GM18907 (cell line): ENCODE data around the gene KCNK1.
"Not testable (repeated sequence)": the region's sequence is repeated elsewhere in the genome, so short reads cannot be mapped to it uniquely, and the experiment has no call there.

ENCODE experiments used
- ATAC-seq: cut with Tn5 transposase; IDR thresholded peaks from one replicate; pipeline ENCODE4 v1.9.1; 2021; ENCODE audit warnings: mild to moderate bottlenecking, moderate library complexity; ENCODE audit not compliant: unreplicated experiment

The KCNK1 gene

GRCh38 chr1:233607252-233608119, 6.4 kb upstream of the KCNK1 start:
- no peak for ATAC-seq

DNA sequence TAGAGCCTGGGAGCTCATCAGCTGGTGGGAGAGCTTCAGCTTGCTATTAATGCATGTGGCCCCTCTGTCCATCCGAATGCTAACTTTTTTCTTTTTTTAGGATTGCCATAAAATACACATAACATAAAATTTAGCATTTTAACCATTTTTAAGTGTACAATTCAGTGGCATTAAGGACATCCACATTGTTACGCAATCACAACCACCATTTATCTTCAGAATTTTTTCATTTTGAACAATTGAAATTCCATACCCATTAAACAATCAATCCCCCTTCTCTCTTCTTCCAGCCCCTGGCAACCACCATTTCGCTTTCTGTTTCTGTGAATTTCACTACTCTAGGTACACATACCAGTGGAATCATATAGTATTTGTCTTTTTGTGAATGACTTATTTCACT, 4.9 kb upstream of the KCNK1 start:
- ATAC-seq: no peak

- ATAC-seq: no peak
These were observed 4.0 kb upstream of the KCNK1 start for GRCh38 chr1:233609926-233610325.

DNA sequence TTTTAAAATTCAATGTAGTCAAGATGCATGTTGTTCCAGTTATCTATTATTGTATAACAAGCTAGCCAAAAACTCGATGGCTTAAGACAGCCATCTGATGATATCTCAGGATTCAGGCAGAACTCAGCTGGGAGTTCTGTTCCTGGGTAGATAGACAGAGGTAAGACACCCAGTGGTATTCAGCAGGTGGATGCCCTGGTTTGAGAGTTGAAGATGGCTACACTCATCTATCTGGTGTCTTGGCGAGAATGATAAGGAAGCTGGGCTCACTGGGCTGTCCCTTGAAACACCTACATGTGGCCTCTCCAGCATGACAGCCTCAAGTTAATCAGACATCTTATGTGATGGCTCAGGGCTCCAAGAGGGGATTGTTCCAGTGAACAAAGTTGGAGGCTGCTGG, 3.3 kb upstream of the KCNK1 start:
- ATAC-seq: no peak

DNA sequence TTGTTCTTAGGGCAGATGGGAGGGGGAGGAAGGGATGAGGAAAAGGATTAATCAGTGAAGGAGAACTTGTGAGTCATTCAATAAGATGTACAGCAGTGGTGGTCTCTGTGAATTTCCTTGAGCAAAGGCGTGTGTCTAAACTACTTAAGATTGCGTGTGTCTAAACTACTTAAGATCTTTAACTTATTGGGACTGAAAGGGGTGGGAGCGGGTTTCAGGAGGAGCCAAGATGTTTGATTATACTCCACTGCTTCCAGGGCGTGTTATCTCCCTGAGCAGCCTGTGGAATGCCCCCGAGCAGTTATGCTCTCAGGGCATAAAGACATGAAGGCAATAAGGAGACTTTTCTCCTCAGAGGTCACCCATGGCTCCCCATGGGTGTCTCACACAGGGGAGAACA, 2.5 kb upstream of the KCNK1 start:
- not testable (repeated sequence) for ATAC-seq

- ATAC-seq: no peak
These were observed 352 bp downstream of the KCNK1 start for GRCh38 chr1:233614173-233614742.

DNA sequence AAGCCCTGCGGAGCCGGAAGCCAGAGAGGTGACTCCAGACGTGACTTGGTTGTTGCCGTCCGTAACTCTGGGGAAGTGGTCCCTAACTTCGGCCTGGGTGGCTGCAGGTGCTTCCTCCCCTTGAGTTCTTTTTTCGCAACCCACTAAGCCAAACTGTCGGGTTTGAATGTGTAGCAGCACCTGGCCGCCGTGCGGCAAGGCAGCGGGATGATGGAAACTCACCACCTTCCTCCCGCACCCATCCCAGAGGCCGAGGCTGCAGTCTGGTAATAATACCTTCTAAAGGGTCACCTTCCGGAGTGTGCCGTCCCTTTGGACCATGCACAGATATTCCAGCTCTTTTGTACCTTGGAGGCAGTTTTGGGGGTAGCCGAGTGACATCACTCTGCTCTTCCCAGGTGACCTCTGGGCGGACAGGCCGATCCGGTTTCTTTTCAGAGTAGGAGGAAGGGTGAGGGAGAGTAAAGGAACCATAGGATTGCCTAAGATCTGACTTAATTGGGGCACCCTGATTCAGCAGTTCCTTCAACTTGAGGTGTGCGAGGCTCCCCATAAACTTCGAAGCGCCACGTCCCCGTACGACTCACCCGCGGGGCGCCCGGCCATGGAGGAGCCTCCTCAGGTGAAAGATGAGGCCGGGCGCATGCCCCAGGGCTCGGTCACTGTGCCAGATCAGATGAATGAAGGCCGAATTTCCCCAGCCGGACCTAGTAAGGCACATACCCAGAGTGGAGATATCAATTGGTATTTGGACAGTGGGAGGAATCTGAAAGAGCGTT, 1.0 kb downstream of the KCNK1 start:
- ATAC-seq: no peak

- no peak for ATAC-seq
These were observed 1.7 kb downstream of the KCNK1 start for GRCh38 chr1:233615571-233615970.

GRCh38 chr1:233617025-233617424, 3.1 kb downstream of the KCNK1 start:
- ATAC-seq: no peak

- ATAC-seq: not testable (repeated sequence)
These were observed 5.5 kb downstream of the KCNK1 start for GRCh38 chr1:233619414-233619813.

DNA sequence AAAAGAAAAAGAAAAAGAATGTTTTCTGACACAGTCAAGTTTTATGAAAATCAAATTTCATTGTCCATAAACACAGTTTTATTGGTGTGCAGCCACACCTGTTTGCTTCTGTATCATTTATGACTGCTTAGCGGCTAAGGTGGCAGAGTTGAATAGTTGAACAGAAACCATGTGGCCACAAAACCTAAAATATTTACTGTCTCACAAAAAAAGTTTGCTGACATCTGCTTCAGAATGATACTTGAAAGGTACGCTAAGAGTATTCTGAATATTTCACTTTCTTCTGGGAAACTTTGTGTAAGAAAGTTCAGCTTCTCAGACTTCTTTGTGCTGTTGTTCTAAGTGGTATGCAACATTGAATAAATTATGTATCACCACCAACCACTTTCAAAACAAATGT, 6.2 kb downstream of the KCNK1 start:
- no peak for ATAC-seq

DNA sequence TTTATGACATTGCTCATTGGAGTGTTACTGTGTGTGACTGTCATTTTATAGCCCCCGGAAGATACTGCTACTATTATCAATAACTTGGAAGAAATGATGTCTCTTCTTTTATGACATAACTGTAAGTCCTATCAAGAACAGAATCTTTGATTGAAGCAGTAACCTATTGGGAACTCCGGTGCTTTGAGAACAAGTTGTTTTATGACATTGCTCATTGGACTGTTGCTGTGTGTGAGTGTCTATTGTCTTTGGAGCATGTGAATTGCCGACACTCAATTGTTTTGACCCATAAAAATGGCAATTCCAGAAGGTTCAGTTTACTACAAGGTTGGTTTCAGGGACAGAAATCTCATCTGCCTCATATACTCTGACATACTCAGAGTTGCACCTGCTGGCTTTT, 8.0 kb downstream of the KCNK1 start:
- no peak for ATAC-seq

- ATAC-seq: no peak
These were observed 10.4 kb downstream of the KCNK1 start for GRCh38 chr1:233624289-233624688.

GRCh38 chr1:233625087-233625486, 11.2 kb downstream of the KCNK1 start:
- no peak for ATAC-seq

- ATAC-seq: no peak
These were observed 11.6 kb downstream of the KCNK1 start for GRCh38 chr1:233625510-233625981.

GRCh38 chr1:233627376-233627775, 13.5 kb downstream of the KCNK1 start:
- no peak for ATAC-seq

DNA sequence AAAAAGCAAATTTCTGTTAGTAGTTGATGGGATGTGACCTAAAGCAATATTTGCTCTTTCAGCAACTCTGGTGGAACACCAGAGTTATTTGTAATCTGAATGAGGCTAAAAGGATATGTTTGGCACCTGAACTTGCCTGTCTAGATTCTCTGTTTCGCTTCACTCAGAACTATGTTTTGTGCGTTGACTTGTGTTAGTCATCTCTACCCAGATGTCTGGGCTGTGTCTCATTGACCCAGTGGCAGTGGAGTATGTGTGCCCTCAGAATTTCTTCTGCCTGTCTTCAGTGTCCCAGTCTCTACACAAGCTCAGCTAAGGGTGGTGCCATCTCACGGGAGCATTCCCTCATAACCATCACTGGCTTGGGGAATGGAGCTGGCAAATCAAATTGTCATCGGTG, 13.9 kb downstream of the KCNK1 start:
- no peak for ATAC-seq

- ATAC-seq: no peak
These were observed 15.5 kb downstream of the KCNK1 start for GRCh38 chr1:233629305-233629935.

DNA sequence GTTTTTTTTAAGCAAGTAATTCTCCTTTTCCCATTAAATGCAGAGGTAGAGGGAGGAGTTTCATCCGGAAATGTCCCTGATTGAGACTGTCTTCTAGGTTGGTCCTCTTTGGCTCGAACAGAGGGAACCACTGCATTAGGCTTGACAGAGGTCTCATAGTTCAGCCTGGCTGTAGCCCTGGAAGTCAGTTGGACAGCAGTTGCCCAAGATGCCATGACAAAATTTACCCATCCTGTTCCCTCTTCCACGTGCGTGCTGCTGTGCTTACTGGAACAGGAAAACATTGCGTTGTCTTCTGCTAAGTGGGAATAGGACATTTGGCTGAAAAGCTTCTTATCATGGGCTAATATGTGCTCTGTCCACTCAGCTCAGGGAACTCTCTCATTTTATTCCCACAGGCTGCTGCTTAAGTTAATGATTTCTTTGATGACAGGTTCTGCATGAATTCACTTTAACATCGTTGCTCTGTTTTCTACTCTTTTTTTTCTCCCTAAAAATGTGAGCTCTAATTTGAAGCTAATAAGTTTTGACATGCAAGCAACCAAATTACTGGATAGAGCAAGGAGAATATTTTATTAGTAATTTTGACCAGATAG, 18.0 kb downstream of the KCNK1 start:
- ATAC-seq: no peak

DNA sequence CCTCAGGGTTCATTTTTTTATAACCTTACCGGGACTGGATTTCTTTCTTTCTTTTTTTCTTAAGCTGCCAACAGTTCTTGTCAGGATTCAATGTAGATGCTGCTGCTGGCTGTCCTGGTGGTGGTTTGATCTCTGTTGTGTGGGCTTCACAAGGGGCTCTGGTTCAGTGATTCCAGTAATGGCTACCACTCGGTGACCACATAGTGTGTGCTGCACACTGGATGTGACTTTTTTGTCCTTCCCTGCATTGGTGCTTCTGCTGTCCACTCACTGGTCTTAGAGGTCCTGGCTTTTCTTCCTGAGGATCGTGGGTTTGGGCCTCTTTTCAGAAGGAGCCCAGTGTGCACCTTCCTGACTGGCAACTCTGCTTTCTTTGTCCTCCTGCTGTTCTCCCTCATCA, 18.5 kb downstream of the KCNK1 start:
- no peak for ATAC-seq
